HCT116 (cell line): ENCODE measurements around the gene IL15RA.
"Not testable (repeated sequence)": the region's sequence is repeated elsewhere in the genome, so short reads cannot be mapped to it uniquely, and the experiment has no call there.

ENCODE experiments used
- EZH2 ChIP-seq: fragments of 200-600 bp; sonication (generic); IDR thresholded peaks from 2 replicates; pipeline ENCODE4 v1.6.1; 2017; ENCODE audit warnings: antibody characterized with exemption, mixed run types
- EZH2phosphoT487 ChIP-seq: fragments of 200-600 bp; IDR thresholded peaks from 2 replicates; pipeline ENCODE4 v1.6.1; 2018; ENCODE audit warnings: antibody characterized with exemption, borderline replicate concordance
- MAX ChIP-seq: IDR thresholded peaks from 2 replicates; pipeline ENCODE4 v1.6.1; 2012
- POLR2AphosphoS5 ChIP-seq: IDR thresholded peaks from 2 replicates; pipeline ENCODE4 v1.6.1; 2011; ENCODE audit warnings: mild to moderate bottlenecking, low read depth, low read length, moderate library complexity
- SIN3A ChIP-seq: IDR thresholded peaks from 2 replicates; pipeline ENCODE4 v1.6.1; 2012; ENCODE audit warnings: low read depth
- SP1 ChIP-seq: IDR thresholded peaks from 2 replicates; pipeline ENCODE4 v1.6.1; 2012; ENCODE audit warnings: low read depth
- ZFX ChIP-seq: fragments of 450-650 bp; IDR thresholded peaks from 2 replicates; pipeline ENCODE4 v1.6.1; 2017
- TF ChIP-seq, protein P1 (sequence below), 3 experiments: fragments of 200-600 bp in 1 of 3; sonication (generic) in 1 of 3; IDR thresholded peaks in 2 of 3; conservative IDR thresholded peaks in 1 of 3; 2 replicates each; pipeline ENCODE4 v1.5.1; 2012 to 2017; ENCODE audit warnings: low read depth in 2 of 3, low read length in 2 of 3, antibody characterized with exemption in 1 of 3, borderline replicate concordance in 1 of 3, control low read depth in 1 of 3, mild to moderate bottlenecking in 1 of 3, mixed read lengths in 1 of 3, mixed run types in 1 of 3, moderate library complexity in 1 of 3; ENCODE audit not compliant: insufficient read depth in 1 of 3
- TF ChIP-seq, protein P2 (sequence below): IDR thresholded peaks from 2 replicates; pipeline ENCODE4 v1.6.1; 2012

GRCh38 chr10:5946419-5946775, 30.9 kb downstream of the IL15RA start:
- TF ChIP-seq EZH2phosphoT487, EZH2, POLR2AphosphoS5, MAX, SIN3A, SP1, ZFX: not testable (repeated sequence)
- TF ChIP-seq, protein P1, sequence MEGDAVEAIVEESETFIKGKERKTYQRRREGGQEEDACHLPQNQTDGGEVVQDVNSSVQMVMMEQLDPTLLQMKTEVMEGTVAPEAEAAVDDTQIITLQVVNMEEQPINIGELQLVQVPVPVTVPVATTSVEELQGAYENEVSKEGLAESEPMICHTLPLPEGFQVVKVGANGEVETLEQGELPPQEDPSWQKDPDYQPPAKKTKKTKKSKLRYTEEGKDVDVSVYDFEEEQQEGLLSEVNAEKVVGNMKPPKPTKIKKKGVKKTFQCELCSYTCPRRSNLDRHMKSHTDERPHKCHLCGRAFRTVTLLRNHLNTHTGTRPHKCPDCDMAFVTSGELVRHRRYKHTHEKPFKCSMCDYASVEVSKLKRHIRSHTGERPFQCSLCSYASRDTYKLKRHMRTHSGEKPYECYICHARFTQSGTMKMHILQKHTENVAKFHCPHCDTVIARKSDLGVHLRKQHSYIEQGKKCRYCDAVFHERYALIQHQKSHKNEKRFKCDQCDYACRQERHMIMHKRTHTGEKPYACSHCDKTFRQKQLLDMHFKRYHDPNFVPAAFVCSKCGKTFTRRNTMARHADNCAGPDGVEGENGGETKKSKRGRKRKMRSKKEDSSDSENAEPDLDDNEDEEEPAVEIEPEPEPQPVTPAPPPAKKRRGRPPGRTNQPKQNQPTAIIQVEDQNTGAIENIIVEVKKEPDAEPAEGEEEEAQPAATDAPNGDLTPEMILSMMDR (IDR thresholded peaks at IDR 0.05 in 2 of 3, conservative IDR thresholded peaks at IDR 0.05 in 1 of 3; ENCODE audit: borderline replicate concordance in 1 of 3, insufficient read depth in 1 of 3, low read depth in 2 of 3, low read length in 2 of 3), result not testable (repeated sequence)
- TF ChIP-seq, protein P2, sequence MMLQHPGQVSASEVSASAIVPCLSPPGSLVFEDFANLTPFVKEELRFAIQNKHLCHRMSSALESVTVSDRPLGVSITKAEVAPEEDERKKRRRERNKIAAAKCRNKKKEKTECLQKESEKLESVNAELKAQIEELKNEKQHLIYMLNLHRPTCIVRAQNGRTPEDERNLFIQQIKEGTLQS, result not testable (repeated sequence)
